Vagina (tissue), 2 donors: Measurements from ENCODE around the gene CCT4.

ENCODE experiments used
- CTCF ChIP-seq, 3 experiments: fragments of 450-650 bp in 2 of 3; fragments of 200-600 bp in 1 of 3; sonication (generic) in 1 of 3; IDR thresholded peaks; one replicate each; pipeline ENCODE4 v1.5.1; 2017 to 2019; ENCODE audit warnings: antibody characterized with exemption in 3 of 3, mild to moderate bottlenecking in 2 of 3, moderate library complexity in 2 of 3
- POLR2A ChIP-seq, 2 donors: fragments of 450-650 bp; IDR thresholded peaks; one replicate each; pipeline ENCODE4 v1.6.1; 2017; ENCODE audit warnings: antibody characterized with exemption in 2 of 2, mild to moderate bottlenecking in 2 of 2, moderate library complexity in 2 of 2
- POLR2AphosphoS5 ChIP-seq, 2 donors: sonication (generic); formaldehyde crosslinking; IDR thresholded peaks; one replicate each; pipeline ENCODE4 v1.9.0; 2017; ENCODE audit warnings: antibody characterized with exemption in 2 of 2, mild to moderate bottlenecking in 2 of 2, low read depth in 1 of 2; ENCODE audit not compliant: insufficient read depth in 1 of 2

- TF ChIP-seq CTCF (IDR thresholded peaks at IDR 0.05), result no peak
- TF ChIP-seq POLR2AphosphoS5 (IDR thresholded peaks at IDR 0.05; ENCODE audit: insufficient read depth in 1 of 2, low read depth in 1 of 2), result no peak
- no peak for TF ChIP-seq POLR2A (IDR thresholded peaks at IDR 0.05)
Measured at GRCh38 chr2:61920548-61920947, 32.1 kb upstream of the CCT4 start.
